Mesenchymal stem cell (in vitro differentiated cells and primary cell): Measurements from ENCODE around the gene CSRP2.
A peak's percentile ranks its signal among the peaks of the same experiment; 100 is the strongest.

ENCODE experiments used
- DNase-seq: peaks from one replicate; pipeline ENCODE4 v3.0.0-alpha.2; 2013
- H2AFZ ChIP-seq: one replicate; pipeline ENCODE4 v1.6.1; 2013; ENCODE audit warnings: low read depth, mild to moderate bottlenecking, control low read depth, inconsistent platforms, low read length, moderate library complexity
- H2AK5ac ChIP-seq: 2 replicates; pipeline ENCODE4 v1.6.1; 2013; ENCODE audit warnings: low read length, moderate library complexity, mild to moderate bottlenecking, inconsistent platforms; ENCODE audit not compliant: severe bottlenecking
- H2BK120ac ChIP-seq: one replicate; pipeline ENCODE4 v1.6.1; 2013; ENCODE audit warnings: low read depth, mild to moderate bottlenecking, inconsistent platforms, low read length, moderate library complexity
- H2BK12ac ChIP-seq, 2 experiments: one replicate each; pipeline ENCODE4 v1.6.1; 2013; ENCODE audit warnings: inconsistent platforms in 2 of 2, low read length in 2 of 2, mild to moderate bottlenecking in 2 of 2, moderate library complexity in 2 of 2, control low read depth in 1 of 2
- H2BK15ac ChIP-seq: one replicate; pipeline ENCODE4 v1.6.1; 2013; ENCODE audit warnings: mild to moderate bottlenecking, low read depth, inconsistent platforms; ENCODE audit not compliant: poor library complexity, severe bottlenecking
- H2BK5ac ChIP-seq: 2 replicates; pipeline ENCODE4 v1.6.1; 2013; ENCODE audit warnings: low read depth, mild to moderate bottlenecking, low read length, control low read depth, inconsistent platforms; ENCODE audit not compliant: poor library complexity, severe bottlenecking
- H3K14ac ChIP-seq, 2 experiments: one replicate each; pipeline ENCODE4 v1.6.1; 2013; ENCODE audit warnings: inconsistent platforms in 2 of 2, low read length in 2 of 2, control low read depth in 1 of 2, mild to moderate bottlenecking in 1 of 2, moderate library complexity in 1 of 2
- H3K18ac ChIP-seq, 2 experiments: one replicate each; pipeline ENCODE4 v1.6.1; 2013; ENCODE audit warnings: inconsistent platforms in 2 of 2, low read length in 2 of 2, control low read depth in 1 of 2, low read depth in 1 of 2, mild to moderate bottlenecking in 1 of 2
- H3K23ac ChIP-seq, 2 experiments: one replicate each; pipeline ENCODE4 v1.6.1; 2013; ENCODE audit warnings: inconsistent platforms in 2 of 2, low read length in 2 of 2, mild to moderate bottlenecking in 2 of 2, moderate library complexity in 2 of 2, control low read depth in 1 of 2
- H3K27ac ChIP-seq: 2 replicates; pipeline ENCODE4 v1.5.1; 2013; ENCODE audit warnings: mild to moderate bottlenecking, moderate library complexity, low read length, control low read depth, inconsistent platforms; ENCODE audit not compliant: poor library complexity, severe bottlenecking
- H3K27me3 ChIP-seq, 2 experiments: 2 replicates each; pipeline versions ENCODE4 v1.6.1 to v1.7.0; 2013; ENCODE audit warnings: low read length in 2 of 2, mild to moderate bottlenecking in 2 of 2, moderate library complexity in 2 of 2, control low read depth in 1 of 2, inconsistent platforms in 1 of 2; ENCODE audit not compliant: control insufficient read depth in 1 of 2, insufficient read depth in 1 of 2
- H3K36me3 ChIP-seq, 2 experiments: 2 replicates each; pipeline versions ENCODE4 v1.6.1 to v1.7.0; 2013; ENCODE audit warnings: low read length in 2 of 2, control low read depth in 1 of 2, inconsistent platforms in 1 of 2, low read depth in 1 of 2, mild to moderate bottlenecking in 1 of 2; ENCODE audit not compliant: insufficient read depth in 2 of 2, control insufficient read depth in 1 of 2
- H3K4ac ChIP-seq, 2 experiments: one replicate each; pipeline ENCODE4 v1.6.1; 2013; ENCODE audit warnings: inconsistent platforms in 2 of 2, low read length in 2 of 2, mild to moderate bottlenecking in 2 of 2, moderate library complexity in 2 of 2, control low read depth in 1 of 2, low read depth in 1 of 2
- H3K4me1 ChIP-seq: 2 replicates; pipeline ENCODE4 v1.6.1; 2013; ENCODE audit warnings: low read depth, low read length, control low read depth; ENCODE audit not compliant: control insufficient read depth, insufficient read depth
- H3K4me2 ChIP-seq: 2 replicates; pipeline ENCODE4 v1.6.1; 2013; ENCODE audit warnings: low read length, mild to moderate bottlenecking, inconsistent platforms; ENCODE audit not compliant: poor library complexity, severe bottlenecking
- H3K4me3 ChIP-seq, 2 experiments: 2 replicates each; pipeline versions ENCODE4 v1.5.1 to v1.7.0; 2013; ENCODE audit warnings: low read length in 2 of 2, mild to moderate bottlenecking in 2 of 2, control low read depth in 1 of 2, low read depth in 1 of 2; ENCODE audit not compliant: insufficient read depth in 1 of 2
- H3K79me1 ChIP-seq: replicated peaks from 2 replicates; pipeline ENCODE4 v1.6.1; 2013; ENCODE audit warnings: mild to moderate bottlenecking, control low read depth, low read length, inconsistent platforms; ENCODE audit not compliant: poor library complexity, severe bottlenecking
- H3K9ac ChIP-seq: 2 replicates; pipeline ENCODE4 v1.7.0; 2013; ENCODE audit warnings: mild to moderate bottlenecking, low read length, moderate library complexity
- H3K9me3 ChIP-seq: 2 replicates; pipeline ENCODE4 v1.7.0; 2013; ENCODE audit warnings: mild to moderate bottlenecking, low read length; ENCODE audit not compliant: control insufficient read depth
- H4K8ac ChIP-seq: one replicate; pipeline ENCODE4 v1.6.1; 2013; ENCODE audit warnings: inconsistent platforms, mild to moderate bottlenecking, low read length, moderate library complexity
- H4K91ac ChIP-seq: one replicate; pipeline ENCODE4 v1.6.1; 2013; ENCODE audit warnings: mild to moderate bottlenecking, low read length, inconsistent platforms
- WGBS: methylation state at CpG from one replicate; pipeline ENCODE4 v1.1.7; 2013; ENCODE audit warnings: mixed read lengths; 5-methylcytosine and 5-hydroxymethylcytosine counted together

CSRP2 gene

GRCh38 chr12:76860256-76860655 lies 18.6 kb downstream of the CSRP2 start:
- H3K27ac ChIP-seq, result no peak overlapping the region
- H3K9me3 ChIP-seq, result peaks cover 10% of the 10 kb centered on the region
- no peak overlapping the region for H2BK120ac ChIP-seq
- no peak overlapping the region for H2BK5ac ChIP-seq
- H4K91ac ChIP-seq, result no peak overlapping the region
- H3K4me1 ChIP-seq, result peaks cover 2% of the 10 kb centered on the region
- no peaks in the 10 kb centered on the region for H3K27me3 ChIP-seq
- H3K79me1 ChIP-seq, result no peaks in the 10 kb centered on the region
- WGBS, result 100% methylated on average over 2 of the region's 3 CpGs
- no peak overlapping the region for H3K4ac ChIP-seq
- no peak overlapping the region for H2BK12ac ChIP-seq
- peaks cover 10 to 23% of the 10 kb centered on the region in 2 experiments for H3K36me3 ChIP-seq
- no peak overlapping the region for H3K23ac ChIP-seq
- no peak overlapping the region for H3K4me3 ChIP-seq
- no peak overlapping the region for H4K8ac ChIP-seq
- H2AK5ac ChIP-seq, result no peak overlapping the region
- H3K4me2 ChIP-seq, result no peak overlapping the region
- no peak overlapping the region for H2BK15ac ChIP-seq
- no peak overlapping the region for H2AFZ ChIP-seq
- no peak for DNase-seq
- no peak overlapping the region for H3K18ac ChIP-seq
- no peak overlapping the region for H3K9ac ChIP-seq
- no peak overlapping the region for H3K14ac ChIP-seq

- no peak overlapping the region for H3K4ac ChIP-seq
- H2AK5ac ChIP-seq, result no peak overlapping the region
- no peaks in the 10 kb centered on the region for H3K79me1 ChIP-seq
- no peak overlapping the region for H3K27ac ChIP-seq
- H3K23ac ChIP-seq, result no peak overlapping the region
- no peak overlapping the region for H4K8ac ChIP-seq
- H3K9me3 ChIP-seq, result peaks cover 10% of the 10 kb centered on the region
- no peak overlapping the region for H2BK120ac ChIP-seq
- no peak overlapping the region for H2BK5ac ChIP-seq
- H3K4me2 ChIP-seq, result no peak overlapping the region
- H3K36me3 ChIP-seq, result peaks cover 10 to 28% of the 10 kb centered on the region in 2 experiments
- no peak overlapping the region for H3K18ac ChIP-seq
- peak overlapping the region in 1 of 2 experiments; percentile 5 for H2BK12ac ChIP-seq
- no peak overlapping the region for H2AFZ ChIP-seq
- H3K4me3 ChIP-seq, result no peak overlapping the region
- no peaks in the 10 kb centered on the region for H3K27me3 ChIP-seq
- 87% methylated on average over 4 of the region's 4 CpGs for WGBS
- H3K9ac ChIP-seq, result no peak overlapping the region
- H2BK15ac ChIP-seq, result no peak overlapping the region
- no peak overlapping the region for H3K14ac ChIP-seq
- H4K91ac ChIP-seq, result no peak overlapping the region
- DNase-seq, result no peak
- H3K4me1 ChIP-seq, result peaks cover 2% of the 10 kb centered on the region
Observed at GRCh38 chr12:76859611-76860010, 19.2 kb downstream of the CSRP2 start.

GRCh38 chr12:76856018-76856644 lies 22.7 kb downstream of the CSRP2 start:
- no peak overlapping the region for H4K91ac ChIP-seq
- no peak overlapping the region for H3K4me3 ChIP-seq
- no peak overlapping the region for H3K4me2 ChIP-seq
- H3K9ac ChIP-seq, result no peak overlapping the region
- 100% methylated on average over 1 of the region's 1 CpG for WGBS
- H3K79me1 ChIP-seq, result no peaks in the 10 kb centered on the region
- no peak overlapping the region for H3K23ac ChIP-seq
- peaks cover 10% of the 10 kb centered on the region for H3K9me3 ChIP-seq
- H3K4ac ChIP-seq, result no peak overlapping the region
- H2AFZ ChIP-seq, result no peak overlapping the region
- H3K18ac ChIP-seq, result no peak overlapping the region
- no peak overlapping the region for H2BK5ac ChIP-seq
- no peak overlapping the region for H3K14ac ChIP-seq
- no peak overlapping the region for H2BK120ac ChIP-seq
- H3K27me3 ChIP-seq, result no peaks in the 10 kb centered on the region
- H2AK5ac ChIP-seq, result no peak overlapping the region
- H2BK12ac ChIP-seq, result no peak overlapping the region
- no peak overlapping the region for H3K27ac ChIP-seq
- no peak overlapping the region for H2BK15ac ChIP-seq
- no peak overlapping the region for H4K8ac ChIP-seq
- H3K4me1 ChIP-seq, result no peaks in the 10 kb centered on the region
- peaks cover 10 to 55% of the 10 kb centered on the region in 2 experiments for H3K36me3 ChIP-seq
- DNase-seq, result no peak

GRCh38 chr12:76855271-76855670 lies 23.5 kb downstream of the CSRP2 start:
- Histone ChIP-seq H4K8ac (no peak overlapping the region), H2AFZ (no peak overlapping the region), H3K4ac (no peak overlapping the region), H2BK12ac (no peak overlapping the region), H2BK120ac (no peak overlapping the region), H3K79me1 (no peaks in the 10 kb centered on the region), H3K4me1 (no peaks in the 10 kb centered on the region), H3K9ac (no peak overlapping the region), H2BK15ac (no peak overlapping the region), H3K18ac (no peak overlapping the region), H2AK5ac (no peak overlapping the region), H3K36me3 (peaks cover 10 to 64% of the 10 kb centered on the region in 2 experiments), H3K27ac (no peak overlapping the region), H4K91ac (no peak overlapping the region), H2BK5ac (no peak overlapping the region), H3K23ac (no peak overlapping the region), H3K4me2 (no peak overlapping the region), H3K9me3 (peaks cover 10% of the 10 kb centered on the region), H3K14ac (no peak overlapping the region), H3K4me3 (no peak overlapping the region), H3K27me3 (no peaks in the 10 kb centered on the region)
- DNase-seq, result no peak
- WGBS, result 89% methylated on average over 3 of the region's 4 CpGs
